Psoas muscle (tissue), 8 donors: ENCODE measurements around the gene UBE2F. TPM values are rescaled to one million over a fixed set of nuclear protein-coding genes. Genes with fewer than 3 reads are reported as not detected.

ENCODE experiments used
- ATAC-seq, 4 donors: fragments of 200-7000 bp; cut with Tn5 transposase; one replicate each; pipeline ENCODE4 v1.9.1; 2020; ENCODE audit warnings: moderate library complexity in 3 of 4, mild to moderate bottlenecking in 2 of 4
- DNase-seq, 2 donors: peaks; one replicate each; pipeline ENCODE4 v3.0.0-alpha.2; 2020
- H3K27ac ChIP-seq: fragments of 200-600 bp; one replicate; pipeline ENCODE4 v1.8.0; 2022
- H3K27me3 ChIP-seq, 3 donors: fragments of 200-600 bp in 1 of 3; one replicate each; pipeline versions ENCODE4 v1.6.1 to v1.8.0; 2013 to 2022; ENCODE audit warnings: low read length in 2 of 3, mild to moderate bottlenecking in 2 of 3, moderate library complexity in 1 of 3; ENCODE audit not compliant: insufficient read depth in 3 of 3
- H3K36me3 ChIP-seq, 2 donors: fragments of 200-600 bp in 1 of 2; one replicate each; pipeline versions ENCODE4 v1.6.1 to v1.8.0; 2013 to 2022; ENCODE audit warnings: low read depth in 1 of 2, mild to moderate bottlenecking in 1 of 2, moderate library complexity in 1 of 2; ENCODE audit not compliant: insufficient read depth in 1 of 2
- H3K4me1 ChIP-seq: fragments of 200-600 bp; one replicate; pipeline ENCODE4 v1.8.0; 2022
- H3K4me3 ChIP-seq: fragments of 200-600 bp; one replicate; pipeline ENCODE4 v1.8.0; 2022; ENCODE audit warnings: mild to moderate bottlenecking
- H3K9me3 ChIP-seq: fragments of 200-600 bp; one replicate; pipeline ENCODE4 v1.8.0; 2022
- CTCF ChIP-seq: fragments of 200-600 bp; IDR thresholded peaks from one replicate; pipeline ENCODE4 v1.8.0; 2022; ENCODE audit warnings: antibody characterized with exemption
- WGBS, 3 donors: extraction: QIAGEN DNeasy Blood & Tissue Kit; methylation state at CpG; one replicate each; pipeline versions ENCODE4 v1.1.6 to v1.1.7; 2013; 5-methylcytosine and 5-hydroxymethylcytosine counted together
- intact Hi-C, 2 donors: fragments of 100-400 bp; cut with DNase I; formaldehyde crosslinking; loops; one replicate each; pipeline versions ENCODE4 v1.11.0 to v1.14.2; 2022
- polyA plus RNA-seq, 3 donors: library from polyadenylated mRNA; stranded (reverse); fragments of 200-250 nt; gene quantifications; one replicate each; pipeline ENCODE4 v1.2.3, GENCODE V29; 2013
- total RNA-seq, 4 donors: library from RNA; stranded (reverse); fragmentation: NEBNext Ultra II Directional in 2 of 4; extraction: Animal tissue kit (Norgen Biotek cat#: 25700) in 2 of 4; gene quantifications; one replicate each; pipeline versions ENCODE4 v1.2.1 to v1.2.4, GENCODE V29; 2021 to 2023
- donor health status: healthy with polysubstance abuse.
- donor health status: DM: no; HTN: no; CAD: no; lungs with moderate emphysema.
- donor health status: Bipolar disorder and iron deficiency.
- donor health status: healthy.
- donor health status: DM: yes; HTN: yes; CAD: no.
- donor health status: DM: no; HTN: no; CAD: no.
- donor health status: DM: no; HTN: no; CAD: no.
- donor health status: DM: yes; HTN: yes; CAD: no.

UBE2F gene
- total and polyA plus RNA-seq, 7 donors: 46.0 to 134 (median 67.5) TPM

- intact Hi-C loops: loop anchor here in 1 of 2 donors (5.0 kb wide), 1 partner anchor 40 kb away; the partner anchor contains the start of gene UBE2F
- WGBS, 3 donors: 79 to 81% (median 80%) methylated on average over 5 of the region's 5 CpGs
- Histone ChIP-seq H3K27ac (no peak overlapping the region), H3K4me3 (no peak overlapping the region), H3K36me3 (no peaks in the 10 kb centered on the region), H3K9me3 (no peaks in the 10 kb centered on the region), H3K27me3 (peaks cover 0 to 2% (median 0%) of the 10 kb centered on the region in 3 donors), H3K4me1 (no peaks in the 10 kb centered on the region)
- ATAC-seq: no peak
- no peak for DNase-seq
- TF ChIP-seq CTCF: no peak
These were observed 39.7 kb upstream of the UBE2F start for GRCh38 chr2:237927135-237927534.

DNA sequence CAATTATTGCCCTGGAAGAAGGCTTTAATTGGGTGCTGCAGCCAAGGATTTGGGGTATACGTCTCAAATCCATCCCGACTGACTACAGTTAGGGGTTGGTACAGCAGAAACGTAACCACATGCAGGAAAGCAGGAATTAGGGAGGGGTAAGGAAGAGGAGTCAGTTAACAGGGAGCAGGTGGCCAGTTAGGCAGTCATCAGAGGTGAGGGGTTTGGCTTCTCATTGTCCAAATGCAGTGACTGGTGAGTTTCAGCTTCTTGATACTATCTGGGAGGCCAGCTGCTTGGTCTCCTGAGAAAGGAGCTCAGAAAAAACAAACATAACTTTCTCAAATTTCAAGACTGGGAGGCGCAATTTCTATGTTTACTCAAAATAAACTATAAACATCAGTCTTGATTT, 38.8 kb upstream of the UBE2F start:
- Histone ChIP-seq H3K4me3 (no peak overlapping the region), H3K27me3 (peaks cover 0 to 2% (median 0%) of the 10 kb centered on the region in 3 donors), H3K4me1 (no peaks in the 10 kb centered on the region), H3K27ac (no peak overlapping the region), H3K36me3 (no peaks in the 10 kb centered on the region), H3K9me3 (no peaks in the 10 kb centered on the region)
- intact Hi-C loops: loop anchor here in 1 of 2 donors (5.0 kb wide), 1 partner anchor 39 kb away; the partner anchor contains the start of gene UBE2F
- ATAC-seq (no peak), DNase-seq (no peak)
- WGBS, 3 donors: 72 to 75% (median 72%) methylated on average over 4 of the region's 4 CpGs
- no peak for TF ChIP-seq CTCF

GRCh38 chr2:237929979-237930378, 36.8 kb upstream of the UBE2F start:
- Histone ChIP-seq H3K4me3 (no peak overlapping the region), H3K4me1 (no peaks in the 10 kb centered on the region), H3K9me3 (no peaks in the 10 kb centered on the region), H3K36me3 (no peaks in the 10 kb centered on the region), H3K27ac (no peak overlapping the region), H3K27me3 (peaks cover 0 to 2% (median 0%) of the 10 kb centered on the region in 3 donors)
- 92 to 95% (median 92%) methylated on average over 9 of the region's 9 CpGs for WGBS, 3 donors
- no peak for ATAC-seq
- TF ChIP-seq CTCF: no peak
- intact Hi-C loops: loop anchor here in 1 of 2 donors (5.0 kb wide), 1 partner anchor 37 kb away; the partner anchor contains the start of gene UBE2F
- no peak for DNase-seq

- Histone ChIP-seq H3K4me1 (no peaks in the 10 kb centered on the region), H3K4me3 (no peak overlapping the region), H3K27me3 (peaks cover 0 to 2% (median 0%) of the 10 kb centered on the region in 3 donors), H3K36me3 (no peaks in the 10 kb centered on the region), H3K27ac (no peak overlapping the region), H3K9me3 (no peaks in the 10 kb centered on the region)
- intact Hi-C loops: no loop called here
- WGBS, 3 donors: 59 to 60% (median 60%) methylated on average over 9 of the region's 9 CpGs
- peak in 1 of 4 donors; percentile 2 for ATAC-seq
- DNase-seq: no peak
- TF ChIP-seq CTCF: no peak
These were observed 35.6 kb upstream of the UBE2F start for GRCh38 chr2:237931205-237931721.

DNA sequence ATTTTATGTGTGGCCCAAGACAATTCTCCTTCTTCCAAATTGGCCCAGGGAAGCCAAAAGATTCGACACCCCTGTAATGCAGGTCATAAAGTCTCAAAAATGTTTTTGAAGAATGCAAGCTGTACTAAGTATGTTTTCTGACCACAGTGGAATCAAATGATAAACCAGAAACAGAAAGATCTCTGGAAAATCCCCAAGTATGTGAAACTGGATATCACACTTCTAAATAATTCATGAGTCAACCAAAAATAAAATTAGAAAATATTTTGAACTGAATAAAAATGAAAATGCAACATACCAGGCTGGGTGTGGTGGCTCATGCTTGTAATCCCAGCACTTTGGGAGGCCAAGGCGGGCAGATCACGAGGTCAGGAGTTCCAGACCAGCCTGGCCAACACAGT, 34.1 kb upstream of the UBE2F start:
- Histone ChIP-seq H3K27me3 (peaks cover 0 to 2% (median 0%) of the 10 kb centered on the region in 3 donors), H3K36me3 (no peaks in the 10 kb centered on the region), H3K27ac (no peak overlapping the region), H3K4me3 (no peak overlapping the region), H3K9me3 (no peaks in the 10 kb centered on the region), H3K4me1 (no peaks in the 10 kb centered on the region)
- no peak for TF ChIP-seq CTCF
- intact Hi-C loops: no loop called here
- no peak for ATAC-seq
- no peak for DNase-seq
- WGBS, 3 donors: 48 to 71% (median 50%) methylated on average over 3 of the region's 3 CpGs
